ENCODE results near the gene STIL.
"Not testable (repeated sequence)": the region's sequence is repeated elsewhere in the genome, so short reads cannot be mapped to it uniquely, and the experiment has no call there.

The STIL gene

DNA sequence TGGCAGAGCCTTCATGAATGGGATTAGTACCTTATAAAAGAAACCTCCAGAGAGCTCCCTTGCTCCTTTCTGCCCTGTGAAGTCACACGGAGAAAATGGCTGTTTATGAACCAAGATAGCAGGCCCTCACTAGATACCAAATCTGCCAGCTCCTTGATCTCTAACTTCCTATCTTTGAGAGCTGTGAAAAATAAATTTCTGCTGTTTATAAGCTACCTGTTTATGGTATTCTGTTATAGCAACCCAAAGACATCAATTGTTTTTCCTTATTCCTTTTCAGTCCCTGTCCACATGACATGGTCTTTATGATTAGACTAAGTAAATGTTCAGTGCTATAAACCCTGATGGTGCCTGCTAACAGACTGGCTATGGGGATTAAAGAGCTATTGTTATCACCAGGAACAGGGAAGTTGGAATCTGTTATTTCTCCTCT, 9.7 kb upstream of the STIL start:
- no peak for DNase-seq (ENCODE audit: low read depth in 2 of 3, low spot score in 1 of 3)

DNA sequence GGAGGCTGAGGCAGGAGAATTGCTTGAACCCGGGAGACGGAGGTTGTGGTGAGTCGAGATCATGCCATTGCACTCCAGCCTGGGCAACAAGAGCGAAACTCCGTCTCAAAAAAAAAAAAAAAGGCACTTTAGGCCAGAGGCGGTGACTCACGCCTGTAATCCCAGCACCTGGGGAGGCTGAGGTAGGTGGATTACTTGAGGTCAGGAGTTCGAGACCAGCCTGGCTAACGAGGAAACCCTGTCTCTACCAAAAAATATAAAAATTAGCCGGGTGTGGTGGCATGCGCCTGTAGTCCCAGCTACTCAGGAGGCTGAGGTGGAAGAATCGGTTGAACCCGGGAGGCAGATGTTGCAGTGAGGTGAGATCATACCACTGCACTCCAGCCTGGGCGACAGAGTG, 6.0 kb upstream of the STIL start:
- not testable (repeated sequence) for DNase-seq (ENCODE audit: low read depth in 2 of 3, low spot score in 1 of 3)

GRCh38 chr1:47317841-47318240, 3.9 kb upstream of the STIL start:
- DNase-seq (ENCODE audit: low read depth in 2 of 3, low spot score in 1 of 3) = no peak

- DNase-seq (ENCODE audit: low read depth in 2 of 3, low spot score in 1 of 3) = no peak
Observed at GRCh38 chr1:47309427-47309826, 4.5 kb downstream of the STIL start.

- no peak for DNase-seq (ENCODE audit: low read depth in 2 of 3, low spot score in 1 of 3)
Observed at GRCh38 chr1:47302472-47302871, 11.5 kb downstream of the STIL start.

DNA sequence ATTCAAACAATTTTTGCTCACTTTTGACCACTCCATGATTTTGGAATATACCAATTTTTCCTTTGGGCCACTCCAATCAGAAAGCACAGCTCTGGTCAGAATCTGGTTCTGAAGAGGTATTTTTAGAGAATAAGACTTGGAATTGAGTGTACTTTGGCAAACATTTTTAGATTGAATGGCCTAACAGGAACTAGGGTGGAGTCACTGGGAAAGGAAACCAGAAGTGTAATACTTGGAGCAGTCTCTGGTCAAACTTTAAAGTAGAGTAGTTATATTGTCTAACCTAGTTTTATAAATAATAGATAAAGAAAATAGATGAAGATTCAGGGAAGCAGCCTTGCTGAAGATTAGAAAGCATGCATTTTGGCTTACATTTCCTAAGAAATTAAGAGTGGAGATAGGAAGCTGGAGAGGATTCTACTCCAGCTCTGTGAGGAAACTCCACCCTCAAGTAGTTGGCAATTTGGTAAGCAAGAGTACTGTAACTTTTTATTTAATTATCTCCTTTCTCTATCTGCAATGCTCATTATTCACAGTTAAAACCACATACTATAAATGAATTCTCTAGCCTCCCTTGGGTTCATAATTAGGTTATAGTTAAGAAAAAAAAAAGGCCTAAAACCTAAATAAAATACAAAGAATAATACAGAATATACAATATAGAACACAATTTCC, 15.8 kb downstream of the STIL start:
- no peak for DNase-seq (ENCODE audit: low read depth in 2 of 3, low spot score in 1 of 3)

DNA sequence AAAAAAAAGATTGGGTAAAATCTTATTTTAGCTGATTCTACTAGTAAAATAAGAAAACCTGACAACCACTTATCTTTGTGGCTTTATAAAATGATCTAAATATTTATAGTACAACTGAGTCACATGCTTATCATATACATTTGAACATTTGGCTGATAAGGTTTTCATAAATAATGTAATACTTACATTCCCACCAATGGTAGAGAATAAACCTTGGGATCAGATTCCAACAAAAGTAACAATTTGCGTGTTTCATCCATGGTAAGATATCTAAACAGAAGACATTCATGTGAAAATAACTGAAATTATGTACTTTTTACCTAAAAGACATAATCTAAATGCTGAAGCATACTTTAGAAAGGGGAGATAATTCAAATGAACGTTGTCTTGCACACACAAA, 18.4 kb downstream of the STIL start:
- DNase-seq (ENCODE audit: low read depth in 2 of 3, low spot score in 1 of 3) = no peak

DNA sequence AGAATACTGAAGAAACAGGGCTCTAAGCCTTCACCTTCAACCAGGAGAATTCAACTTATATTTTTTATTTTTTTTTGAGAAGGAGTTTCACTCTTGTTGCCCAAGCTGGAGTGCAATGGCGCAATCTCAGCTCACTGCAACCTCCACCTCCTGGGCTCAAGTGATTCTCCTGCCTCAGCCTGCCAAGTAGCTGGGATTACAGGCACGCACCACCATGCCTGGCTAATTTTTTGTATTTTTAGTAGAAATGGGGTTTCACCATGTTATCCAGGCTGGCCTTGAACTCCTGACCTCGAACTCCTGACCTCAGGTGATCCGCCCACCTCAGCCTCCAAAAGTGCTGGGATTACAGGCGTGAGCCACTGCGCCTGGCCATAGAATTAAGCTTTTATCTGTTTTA, 19.1 kb downstream of the STIL start:
- DNase-seq (ENCODE audit: low read depth in 2 of 3, low spot score in 1 of 3) = not testable (repeated sequence)

GRCh38 chr1:47288116-47288515, 25.8 kb downstream of the STIL start:
- DNase-seq (ENCODE audit: low read depth in 2 of 3, low spot score in 1 of 3) = not testable (repeated sequence)

GRCh38 chr1:47280142-47280541, 33.8 kb downstream of the STIL start:
- no peak for DNase-seq (ENCODE audit: low read depth in 2 of 3, low spot score in 1 of 3)

GRCh38 chr1:47276850-47277249, 37.1 kb downstream of the STIL start:
- no peak for DNase-seq (ENCODE audit: low read depth in 2 of 3, low spot score in 1 of 3)

DNA sequence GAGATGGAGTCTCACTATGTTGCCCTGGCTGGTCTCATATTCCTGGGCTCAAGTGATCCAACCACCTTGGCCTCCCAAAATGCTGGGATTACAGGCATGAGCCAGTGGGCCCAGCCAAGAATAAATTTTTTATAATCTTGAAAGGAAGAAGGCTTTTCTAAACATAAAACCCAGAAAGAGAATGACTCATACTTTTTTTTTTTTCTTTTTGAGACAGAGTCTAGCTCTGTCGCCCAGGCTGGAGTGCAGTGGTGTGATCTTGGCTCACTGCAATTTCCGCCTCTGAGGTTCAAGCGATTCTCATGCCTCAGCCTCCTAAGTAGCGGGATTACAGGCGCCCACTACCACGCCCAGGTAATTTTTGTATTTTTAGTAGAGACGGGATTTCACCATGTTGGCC, 38.1 kb downstream of the STIL start:
- not testable (repeated sequence) for DNase-seq (ENCODE audit: low read depth in 2 of 3, low spot score in 1 of 3)

GRCh38 chr1:47265529-47265928, 48.4 kb downstream of the STIL start:
- not testable (repeated sequence) for DNase-seq (ENCODE audit: low read depth in 2 of 3, low spot score in 1 of 3)

DNA sequence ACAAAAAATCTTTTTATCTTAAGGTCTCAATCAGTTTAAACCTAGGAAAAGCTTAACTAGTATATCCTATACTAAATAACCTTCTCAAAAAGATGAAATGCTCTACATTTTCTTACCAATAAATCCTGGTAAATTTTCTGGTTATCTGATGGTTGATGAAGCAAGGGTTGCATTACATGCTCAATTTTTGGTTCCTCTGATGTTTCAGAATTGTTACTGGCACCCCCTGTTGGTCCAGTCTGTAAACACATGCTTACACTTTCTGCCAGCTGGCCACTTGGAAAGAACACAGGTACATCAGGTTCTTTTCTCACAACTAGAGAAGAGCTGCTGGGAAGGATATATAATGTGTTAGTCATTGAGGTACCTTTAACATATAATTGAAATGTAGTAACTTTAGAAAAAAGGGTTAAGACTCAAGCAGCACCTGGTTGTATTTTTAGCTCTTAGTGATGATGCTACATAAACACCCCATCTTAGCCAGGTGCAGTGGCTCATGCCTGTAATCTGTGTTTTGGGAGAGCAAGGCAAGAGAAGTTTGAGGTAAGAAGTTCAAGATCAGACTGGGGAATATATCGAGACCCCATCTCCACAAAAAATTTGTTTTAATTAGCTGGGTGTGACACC, 51.0 kb downstream of the STIL start:
- DNase-seq (ENCODE audit: low read depth in 2 of 3, low spot score in 1 of 3) = peak in 1 of 3 donors; percentile 41

GRCh38 chr1:47257224-47257623, 56.7 kb downstream of the STIL start:
- no peak for DNase-seq (ENCODE audit: low read depth in 2 of 3, low spot score in 1 of 3)

- no peak for DNase-seq (ENCODE audit: low read depth in 2 of 3, low spot score in 1 of 3)
Observed at GRCh38 chr1:47252795-47253194, 61.2 kb downstream of the STIL start.

- DNase-seq (ENCODE audit: low read depth in 2 of 3, low spot score in 1 of 3) = no peak
Observed at GRCh38 chr1:47252369-47252768, 61.6 kb downstream of the STIL start.

GRCh38 chr1:47249755-47250154, 64.2 kb downstream of the STIL start:
- DNase-seq (ENCODE audit: low read depth in 2 of 3, low spot score in 1 of 3) = no peak

- DNase-seq (ENCODE audit: low read depth in 2 of 3, low spot score in 1 of 3) = no peak
Observed at GRCh38 chr1:47244339-47244862, 69.5 kb downstream of the STIL start.

- no peak for DNase-seq (ENCODE audit: low read depth in 2 of 3, low spot score in 1 of 3)
Observed at GRCh38 chr1:47243910-47244309, 70.0 kb downstream of the STIL start.

- DNase-seq (ENCODE audit: low read depth in 2 of 3, low spot score in 1 of 3) = no peak
Observed at GRCh38 chr1:47241114-47242113, 72.5 kb downstream of the STIL start.
